GM19193 (cell line): Measurements from ENCODE around the gene SLC25A6.

Experiments
- POLR2A ChIP-seq: IDR thresholded peaks from 4 replicates; pipeline ENCODE4 v1.6.1; 2011; ENCODE audit not compliant: insufficient read depth, insufficient read length; ENCODE audit errors: extremely low read depth

SLC25A6 gene

DNA sequence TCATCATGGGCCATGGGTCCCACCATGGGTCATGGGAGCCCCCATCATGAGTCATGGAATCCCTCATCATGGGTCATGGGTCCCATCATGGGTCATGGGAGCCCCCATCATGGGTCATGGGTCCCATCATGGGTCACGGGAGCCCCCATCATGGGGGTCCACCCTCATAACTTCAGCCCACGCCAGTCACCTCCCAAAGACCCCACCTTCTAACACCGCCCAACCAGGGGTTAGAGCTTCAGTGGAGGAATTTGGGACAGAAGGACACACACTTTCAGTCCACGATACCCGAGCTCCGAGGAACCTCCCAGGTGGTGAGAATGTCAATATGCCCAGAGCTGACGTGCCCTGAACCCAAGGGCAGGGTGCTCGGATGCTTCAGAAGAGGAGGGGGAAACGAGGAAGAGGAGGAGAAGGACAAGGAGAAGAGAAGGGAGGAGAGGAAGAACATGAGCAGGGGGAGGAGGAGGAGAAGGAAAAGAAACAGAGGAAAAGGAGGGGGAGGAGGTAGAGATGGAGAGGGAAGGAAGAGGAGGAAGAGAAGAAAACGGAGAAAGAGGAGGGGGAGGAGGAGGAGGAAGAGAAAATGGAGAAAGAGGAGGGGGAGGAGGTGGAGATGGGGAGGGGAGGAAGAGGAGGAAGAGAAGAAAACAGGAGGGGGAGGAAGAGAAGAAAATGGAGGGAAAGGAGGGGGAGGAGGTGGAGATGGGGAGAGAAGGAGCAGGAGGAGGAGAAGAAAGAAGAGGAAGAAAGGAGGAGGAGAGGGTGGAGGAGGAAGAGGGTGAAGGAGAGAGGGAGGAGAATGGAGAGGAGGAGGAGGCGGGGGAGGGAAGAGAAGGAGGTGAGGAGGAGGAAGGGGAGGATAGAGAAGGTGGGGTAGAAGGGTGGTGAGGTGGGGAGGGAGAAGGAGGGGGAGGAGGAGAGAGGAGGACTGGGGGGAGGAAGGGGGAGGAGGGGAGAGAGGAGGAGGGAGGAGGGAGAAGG, 37.6 kb downstream of the SLC25A6 start:
- TF ChIP-seq POLR2A, result no peak

DNA sequence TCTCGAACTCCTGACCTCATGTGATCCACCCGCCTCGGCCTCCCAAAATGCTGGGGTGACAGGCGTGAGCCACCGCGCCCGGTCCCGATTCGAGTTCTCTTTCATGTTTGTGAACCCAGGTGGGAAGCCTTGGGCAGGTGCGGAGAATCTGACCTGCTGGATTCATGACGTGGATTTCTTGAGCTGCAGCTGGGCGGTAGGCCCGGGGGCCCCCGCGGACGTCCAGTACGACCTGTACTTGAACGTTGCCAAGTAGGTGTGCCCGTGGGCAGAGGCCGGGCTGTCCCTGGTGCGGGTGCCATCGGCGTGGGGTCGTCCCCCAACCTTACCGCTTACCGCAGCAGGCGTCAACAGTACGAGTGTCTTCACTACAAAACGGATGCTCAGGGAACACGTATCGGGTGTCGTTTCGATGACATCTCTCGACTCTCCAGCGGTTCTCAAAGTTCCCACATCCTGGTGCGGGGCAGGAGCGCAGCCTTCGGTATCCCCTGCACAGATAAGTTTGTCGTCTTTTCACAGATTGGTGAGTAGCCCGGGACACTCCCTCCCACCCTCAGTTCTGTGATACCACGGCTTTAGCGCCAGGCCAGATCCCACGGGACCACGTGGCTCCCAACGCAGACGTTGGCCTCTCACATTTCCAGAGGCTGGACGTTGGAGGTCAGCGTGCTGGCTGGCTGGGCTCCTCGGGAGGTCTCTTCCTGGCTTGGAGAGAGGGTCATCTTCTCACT, 39.8 kb downstream of the SLC25A6 start:
- TF ChIP-seq POLR2A, result no peak

DNA sequence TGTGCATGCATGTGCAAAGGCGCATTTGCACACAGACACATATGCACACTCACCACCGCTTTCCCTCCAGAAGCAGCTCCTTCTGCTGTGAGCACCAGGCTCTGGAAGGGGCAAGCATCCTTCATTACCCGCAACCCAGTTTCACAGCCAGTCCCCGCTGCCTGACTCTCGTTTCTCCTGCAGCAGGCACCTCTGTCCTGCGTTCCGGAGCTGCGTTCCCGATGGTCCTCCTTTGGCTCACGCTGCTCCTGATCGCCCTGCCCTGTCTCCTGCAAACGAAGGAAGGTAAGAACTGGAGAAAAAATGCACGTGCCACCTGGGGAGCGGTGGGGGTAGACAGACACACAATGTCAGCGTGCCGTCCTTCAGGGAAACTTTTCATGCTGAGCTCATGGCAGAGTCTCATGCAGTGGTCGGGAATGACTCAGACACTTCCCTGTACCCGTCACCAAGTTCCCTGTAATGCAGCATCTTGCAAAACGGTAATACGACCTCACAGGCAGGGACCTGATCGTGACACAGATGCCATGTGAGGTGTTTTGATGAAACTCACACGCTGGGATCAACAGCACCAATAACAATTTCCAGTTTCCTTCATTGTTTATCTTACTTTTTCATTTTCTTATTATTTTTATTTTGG, 50.2 kb downstream of the SLC25A6 start:
- no peak for TF ChIP-seq POLR2A

DNA sequence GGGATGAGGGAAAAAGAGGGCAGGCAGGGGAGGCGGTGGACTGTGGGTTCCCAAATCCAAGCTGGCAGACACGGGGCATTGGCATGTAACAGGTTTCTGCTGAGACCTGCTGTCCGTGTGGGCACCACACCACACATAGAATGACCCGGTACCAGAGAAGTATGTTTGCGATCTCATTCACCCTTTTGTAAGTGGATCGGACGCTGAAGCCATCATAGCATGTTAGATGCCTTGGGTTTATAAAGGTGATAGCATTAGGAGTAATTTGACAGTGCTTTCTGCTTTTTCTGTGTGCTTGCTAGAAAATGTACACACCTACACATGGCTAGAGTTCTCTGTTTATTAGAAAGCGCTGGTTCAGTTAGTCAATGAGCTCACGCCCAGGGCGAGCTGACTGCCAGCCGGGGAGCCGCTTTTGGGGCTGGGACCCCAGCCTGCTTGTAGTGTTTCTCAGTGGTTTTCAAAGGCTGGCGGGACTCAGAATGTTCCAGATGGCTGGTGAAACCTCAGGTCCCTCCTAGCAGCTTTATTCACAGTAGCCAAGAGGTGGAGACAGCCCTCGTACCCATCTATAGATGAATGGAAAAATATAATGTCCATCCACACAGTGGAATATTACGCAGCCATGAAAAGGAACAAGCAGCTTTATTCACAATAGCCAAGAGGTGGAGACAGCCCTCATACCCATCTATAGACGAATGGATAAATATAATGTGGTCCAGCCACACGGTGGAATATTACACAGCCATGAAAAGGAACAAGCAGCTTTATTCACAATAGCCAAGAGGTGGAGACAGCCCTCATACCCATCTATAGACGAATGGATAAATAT, 54.7 kb downstream of the SLC25A6 start:
- TF ChIP-seq POLR2A, result no peak

DNA sequence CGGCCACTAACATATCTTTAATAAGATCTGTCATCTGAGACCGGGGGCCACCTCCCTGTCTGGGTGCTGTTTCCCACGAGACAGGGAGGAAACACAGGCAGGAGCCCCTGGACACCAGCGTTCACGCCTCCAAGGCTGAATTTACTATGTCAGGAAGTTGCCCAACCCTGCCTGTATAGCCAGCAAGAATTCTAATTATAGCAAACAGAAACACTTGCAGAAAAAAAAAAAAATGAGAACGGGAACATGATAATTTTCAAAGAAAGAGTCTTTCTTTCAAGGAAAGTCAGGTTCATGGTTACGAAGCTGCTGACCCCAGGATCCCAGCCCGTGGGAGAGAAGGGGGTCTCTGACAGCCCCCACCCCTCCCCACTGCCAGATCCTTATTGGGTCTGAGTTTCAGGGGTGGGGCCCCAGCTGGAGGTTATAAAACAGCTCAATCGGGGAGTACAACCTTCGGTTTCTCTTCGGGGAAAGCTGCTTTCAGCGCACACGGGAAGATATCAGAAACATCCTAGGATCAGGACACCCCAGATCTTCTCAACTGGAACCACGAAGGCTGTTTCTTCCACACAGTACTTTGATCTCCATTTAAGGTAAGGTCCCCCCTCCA, 55.5 kb downstream of the SLC25A6 start, which contains the start of gene IL3RA:
IL3RA (plus strand) TSS at position 455 of the 613 bp plus-strand sequence. CDS start 4,981 bp downstream, outside the sequence.
- TF ChIP-seq POLR2A, result peak; percentile 62
